ENCODE data around the gene TP73.

DNA sequence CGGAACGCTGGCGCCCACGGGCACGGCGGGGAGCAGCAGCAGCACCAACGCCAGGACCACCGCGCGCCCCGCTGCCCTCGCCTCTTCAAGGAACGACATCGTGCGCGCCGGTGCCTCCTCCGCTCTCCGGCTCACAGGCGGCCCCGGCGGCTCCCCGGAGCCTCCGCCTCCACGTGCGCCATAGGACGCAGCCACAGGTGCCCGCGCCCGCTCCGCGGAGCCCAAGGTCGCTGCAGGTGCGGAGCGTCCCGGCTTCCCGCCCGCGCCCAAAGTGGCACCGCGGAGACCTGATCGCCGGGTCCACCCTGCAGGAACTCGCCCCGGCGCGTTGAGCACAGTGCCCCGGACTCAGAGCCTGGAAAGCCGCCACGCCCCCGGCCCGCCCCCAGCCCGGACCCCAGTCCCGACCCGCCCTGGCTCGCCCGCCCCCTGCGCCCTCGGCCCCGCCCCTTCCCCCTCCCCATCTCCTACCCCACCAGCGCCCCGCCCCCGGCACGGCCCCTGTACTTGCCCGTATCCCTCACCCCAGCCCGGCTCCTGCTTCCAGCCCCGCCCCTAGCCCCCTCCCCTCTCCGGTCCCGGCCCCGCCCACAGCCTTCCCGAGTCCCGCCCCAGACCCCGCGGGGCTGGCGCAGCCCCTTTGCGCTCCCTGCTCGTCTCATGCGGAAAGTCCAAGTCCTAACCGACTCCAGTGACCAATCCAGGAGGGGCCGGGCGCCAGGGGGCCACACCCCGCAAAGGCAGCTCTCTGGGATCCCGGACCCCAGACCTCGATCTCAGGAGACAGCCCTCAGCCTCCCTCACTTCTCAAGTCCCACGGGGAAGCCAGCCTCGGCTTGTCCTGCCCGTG, 40.9 kb upstream of the TP73 start, which contains the start of gene MEGF6:
- TF ChIP-seq GATA2 (IDR thresholded peaks at IDR 0.05; ENCODE audit: low read depth, low read length) (no peak), GATA3 (IDR thresholded peaks at IDR 0.05; ENCODE audit: low read depth, low read length) (no peak)

All from SH-SY5Y (cell line).